Stomach (tissue), 9 donors: ENCODE results near the gene HDAC3. TPM values are rescaled to one million over a fixed set of nuclear protein-coding genes. Genes with fewer than 3 reads are reported as not detected.

ENCODE experiments used
- DNase-seq, 2 donors: peaks; one replicate each; pipeline versions ENCODE4 v3.0.0 to v3.0.0-alpha.2; 2013 to 2019
- H3K27ac ChIP-seq, 5 donors: fragments of 200-600 bp in 4 of 5; sonication (generic) in 4 of 5; one replicate each; pipeline ENCODE4 v1.5.1; 2013 to 2019; ENCODE audit warnings: mild to moderate bottlenecking in 1 of 5, moderate library complexity in 1 of 5
- H3K27me3 ChIP-seq, 3 donors: fragments of 200-600 bp; sonication (generic); one replicate each; pipeline ENCODE4 v1.5.1; 2017 to 2019; ENCODE audit warnings: mixed run types in 1 of 3
- H3K36me3 ChIP-seq, 4 donors: fragments of 200-600 bp; sonication (generic); 1 replicate in 3 of 4; 2 replicates in 1 of 4; pipeline ENCODE4 v1.5.1; 2016 to 2019
- H3K4me1 ChIP-seq, 4 donors: fragments of 200-600 bp; sonication (generic); one replicate each; pipeline ENCODE4 v1.5.1; 2016 to 2019
- H3K4me3 ChIP-seq, 4 donors: fragments of 200-600 bp; sonication (generic) in 3 of 4; one replicate each; pipeline ENCODE4 v1.5.1; 2016 to 2019; ENCODE audit warnings: mild to moderate bottlenecking in 1 of 4
- H3K9me3 ChIP-seq, 4 donors: fragments of 200-600 bp; sonication (generic); one replicate each; pipeline ENCODE4 v1.5.1; 2016 to 2019
- EP300 ChIP-seq: sonication (generic); formaldehyde crosslinking; IDR thresholded peaks from one replicate; pipeline ENCODE4 v1.6.1; 2017; ENCODE audit warnings: antibody characterized with exemption
- POLR2A ChIP-seq, 4 donors: fragments of 450-650 bp; IDR thresholded peaks; one replicate each; pipeline ENCODE4 v1.6.1; 2016; ENCODE audit warnings: antibody characterized with exemption in 4 of 4, control low read depth in 2 of 4, mild to moderate bottlenecking in 1 of 4, moderate library complexity in 1 of 4
- POLR2AphosphoS5 ChIP-seq, 3 donors: sonication (generic); formaldehyde crosslinking; IDR thresholded peaks; one replicate each; pipeline ENCODE4 v1.6.1; 2016; ENCODE audit warnings: antibody characterized with exemption in 3 of 3
- WGBS, 5 donors: extraction: QIAGEN DNeasy Blood & Tissue Kit in 3 of 5; methylation state at CpG; one replicate each; pipeline versions ENCODE4 v1.1.5 to v1.1.7; 2013 to 2018; 5-methylcytosine and 5-hydroxymethylcytosine counted together
- intact Hi-C: fragments of 100-400 bp; cut with DNase I; formaldehyde crosslinking; loops from one replicate; pipeline ENCODE4 v1.15.1; 2023; ENCODE audit warnings: low total_unique reads
- polyA plus RNA-seq, 3 donors: library from polyadenylated mRNA; stranded (reverse); fragments of 200-250 nt; gene quantifications; one replicate each; pipeline ENCODE4 v1.2.3, GENCODE V29; 2013
- total RNA-seq, 5 donors: library from RNA; depleted of rRNA; stranded (reverse); fragments of >200 nt; gene quantifications; one replicate each; pipeline versions ENCODE4 v1.1.0 to v1.2.3, GENCODE V29; 2014 to 2016
- TF ChIP-seq, protein P1 (sequence below), 7 experiments: fragments of 450-650 bp in 4 of 7; fragments of 200-600 bp in 3 of 7; sonication (generic) in 3 of 7; IDR thresholded peaks; one replicate each; pipeline ENCODE4 v1.5.1; 2016 to 2019; ENCODE audit warnings: antibody characterized with exemption in 7 of 7, control low read depth in 2 of 7, mild to moderate bottlenecking in 1 of 7
- donor health status: healthy with polysubstance abuse.
- donor health status: Bipolar disorder and iron deficiency.
- donor health status: healthy.

Gene HDAC3
- total and polyA plus RNA-seq, 8 donors: 34.7 to 64.3 (median 45.4) TPM

DNA sequence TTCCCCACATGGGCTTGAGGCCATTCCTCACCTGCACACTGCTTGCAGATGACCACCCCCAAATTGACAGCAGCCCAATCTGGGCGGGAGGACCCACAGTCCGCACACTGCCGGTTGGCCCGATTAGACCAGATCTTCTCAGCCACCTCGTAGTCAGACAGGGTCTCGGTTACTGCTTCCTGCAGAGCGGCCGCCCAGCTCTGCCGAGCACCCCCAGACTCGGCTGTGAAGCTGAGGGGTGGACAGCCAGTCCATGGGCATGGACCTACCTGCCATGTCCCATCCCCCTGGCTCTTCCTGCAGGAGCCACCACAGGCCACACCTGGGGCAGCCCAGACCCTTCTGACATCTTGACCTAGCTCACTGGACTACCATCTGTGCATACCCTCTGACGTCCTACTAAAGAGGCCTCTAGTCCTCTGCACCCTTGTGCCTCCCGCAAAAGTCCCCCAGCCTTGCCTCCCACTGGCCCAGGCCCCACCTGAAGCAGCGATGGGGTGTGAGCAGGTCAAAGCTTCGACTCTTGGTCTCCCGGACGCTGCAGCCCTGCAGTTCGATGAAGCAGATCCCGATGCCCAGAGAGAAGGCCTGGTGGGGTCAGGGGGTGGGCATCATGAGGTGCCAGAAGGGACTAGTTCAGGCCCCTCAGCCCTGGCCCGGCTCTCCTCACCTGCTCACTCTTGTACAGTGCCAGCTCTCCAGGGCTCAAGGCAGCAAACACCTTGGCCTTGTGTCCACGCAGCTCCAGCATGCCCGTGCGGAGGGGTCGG is 35.6 kb upstream of the HDAC3 start:
- Histone ChIP-seq H3K27ac (no peak overlapping the region), H3K4me1 (no peaks in the 10 kb centered on the region), H3K27me3 (no peaks in the 10 kb centered on the region), H3K9me3 (no peaks in the 10 kb centered on the region), H3K4me3 (no peak overlapping the region), H3K36me3 (peaks cover 0 to 31% (median 28%) of the 10 kb centered on the region in 4 donors)
- TF ChIP-seq EP300 (no peak), POLR2A (IDR thresholded peaks at IDR 0.05) (no peak)
- TF ChIP-seq, protein P1, sequence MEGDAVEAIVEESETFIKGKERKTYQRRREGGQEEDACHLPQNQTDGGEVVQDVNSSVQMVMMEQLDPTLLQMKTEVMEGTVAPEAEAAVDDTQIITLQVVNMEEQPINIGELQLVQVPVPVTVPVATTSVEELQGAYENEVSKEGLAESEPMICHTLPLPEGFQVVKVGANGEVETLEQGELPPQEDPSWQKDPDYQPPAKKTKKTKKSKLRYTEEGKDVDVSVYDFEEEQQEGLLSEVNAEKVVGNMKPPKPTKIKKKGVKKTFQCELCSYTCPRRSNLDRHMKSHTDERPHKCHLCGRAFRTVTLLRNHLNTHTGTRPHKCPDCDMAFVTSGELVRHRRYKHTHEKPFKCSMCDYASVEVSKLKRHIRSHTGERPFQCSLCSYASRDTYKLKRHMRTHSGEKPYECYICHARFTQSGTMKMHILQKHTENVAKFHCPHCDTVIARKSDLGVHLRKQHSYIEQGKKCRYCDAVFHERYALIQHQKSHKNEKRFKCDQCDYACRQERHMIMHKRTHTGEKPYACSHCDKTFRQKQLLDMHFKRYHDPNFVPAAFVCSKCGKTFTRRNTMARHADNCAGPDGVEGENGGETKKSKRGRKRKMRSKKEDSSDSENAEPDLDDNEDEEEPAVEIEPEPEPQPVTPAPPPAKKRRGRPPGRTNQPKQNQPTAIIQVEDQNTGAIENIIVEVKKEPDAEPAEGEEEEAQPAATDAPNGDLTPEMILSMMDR (IDR thresholded peaks at IDR 0.05): no peak
- intact Hi-C loops: no loop called here
- 92 to 95% (median 93%) methylated on average over 15 to 23 of the region's 23 CpGs for WGBS, 5 donors
- no peak for DNase-seq

DNA sequence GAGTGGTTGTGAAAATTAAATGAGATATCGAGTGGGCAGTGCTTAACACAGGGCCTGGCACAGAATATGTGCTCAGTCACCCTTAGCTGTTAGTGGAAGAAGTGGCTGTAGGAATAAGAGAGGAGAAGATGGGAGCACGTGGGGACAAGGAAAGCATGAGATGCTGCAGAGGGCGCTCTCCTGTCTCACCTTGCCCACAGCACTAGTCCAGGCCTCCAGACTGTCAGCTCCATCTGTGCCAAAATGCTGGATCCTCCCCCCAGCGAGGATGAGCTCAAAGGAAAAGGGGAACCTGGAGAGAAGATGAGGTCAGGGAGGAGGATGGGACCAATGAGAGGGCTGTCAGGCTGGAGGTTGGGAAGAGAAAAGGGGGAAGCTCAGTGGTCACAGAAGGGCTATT is 32.9 kb upstream of the HDAC3 start:
- intact Hi-C loops: no loop called here
- peaks cover 0 to 8% (median 7%) of the 10 kb centered on the region in 4 donors for H3K4me1 ChIP-seq
- DNase-seq: no peak
- H3K27ac ChIP-seq: no peak overlapping the region
- no peak overlapping the region for H3K4me3 ChIP-seq
- H3K36me3 ChIP-seq: peaks cover 0 to 31% (median 28%) of the 10 kb centered on the region in 4 donors
- H3K27me3 ChIP-seq: no peaks in the 10 kb centered on the region
- TF ChIP-seq POLR2A (IDR thresholded peaks at IDR 0.05) (no peak), POLR2AphosphoS5 (IDR thresholded peaks at IDR 0.05) (no peak), EP300 (no peak)
- TF ChIP-seq, protein P1 (IDR thresholded peaks at IDR 0.05): no peak
- H3K9me3 ChIP-seq: no peaks in the 10 kb centered on the region
- 77 to 87% (median 81%) methylated on average over 4 of the region's 4 CpGs for WGBS, 5 donors

DNA sequence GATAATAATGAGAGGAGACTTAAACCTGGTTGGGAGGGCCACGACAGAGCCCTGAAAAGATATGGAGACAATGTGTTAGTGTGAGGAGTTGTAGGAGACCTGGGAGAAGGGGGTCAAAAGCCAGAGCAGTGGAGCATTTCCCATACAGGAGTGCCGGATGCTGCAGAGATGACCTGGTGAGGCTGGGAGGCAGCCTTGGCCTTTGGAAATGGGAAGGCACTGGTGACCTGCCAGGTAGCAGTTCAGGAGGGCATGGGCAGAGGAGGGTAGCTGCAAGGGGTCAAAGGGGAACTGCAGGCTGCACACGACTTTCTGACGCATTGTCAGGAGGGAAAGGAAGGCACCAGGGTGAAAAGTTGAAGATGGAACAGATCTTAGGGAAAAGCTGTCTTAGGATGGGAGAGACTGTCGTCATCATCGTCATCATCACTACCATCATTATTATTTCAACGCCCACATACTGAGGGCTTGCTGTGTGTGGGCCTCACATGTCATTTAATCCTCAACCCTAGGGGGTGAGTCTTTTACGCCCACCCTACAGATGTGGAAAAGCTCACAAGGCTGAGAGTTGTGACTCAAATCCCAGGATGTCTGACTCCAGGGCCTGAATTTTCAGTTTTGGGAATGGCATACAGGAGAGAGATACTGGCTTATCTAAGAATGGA is 32.1 kb upstream of the HDAC3 start:
- H3K4me3 ChIP-seq: no peak overlapping the region
- H3K27me3 ChIP-seq: no peaks in the 10 kb centered on the region
- peaks cover 0 to 36% (median 34%) of the 10 kb centered on the region in 4 donors for H3K36me3 ChIP-seq
- H3K4me1 ChIP-seq: peaks cover 0 to 8% (median 7%) of the 10 kb centered on the region in 4 donors
- TF ChIP-seq POLR2A (IDR thresholded peaks at IDR 0.05): no peak
- TF ChIP-seq POLR2AphosphoS5 (IDR thresholded peaks at IDR 0.05): no peak
- TF ChIP-seq EP300: no peak
- TF ChIP-seq, protein P1 (IDR thresholded peaks at IDR 0.05): no peak
- no peak for DNase-seq
- intact Hi-C loops: no loop called here
- 81 to 88% (median 82%) methylated on average over 8 of the region's 8 CpGs for WGBS, 5 donors
- no peak overlapping the region for H3K27ac ChIP-seq
- no peaks in the 10 kb centered on the region for H3K9me3 ChIP-seq

DNA sequence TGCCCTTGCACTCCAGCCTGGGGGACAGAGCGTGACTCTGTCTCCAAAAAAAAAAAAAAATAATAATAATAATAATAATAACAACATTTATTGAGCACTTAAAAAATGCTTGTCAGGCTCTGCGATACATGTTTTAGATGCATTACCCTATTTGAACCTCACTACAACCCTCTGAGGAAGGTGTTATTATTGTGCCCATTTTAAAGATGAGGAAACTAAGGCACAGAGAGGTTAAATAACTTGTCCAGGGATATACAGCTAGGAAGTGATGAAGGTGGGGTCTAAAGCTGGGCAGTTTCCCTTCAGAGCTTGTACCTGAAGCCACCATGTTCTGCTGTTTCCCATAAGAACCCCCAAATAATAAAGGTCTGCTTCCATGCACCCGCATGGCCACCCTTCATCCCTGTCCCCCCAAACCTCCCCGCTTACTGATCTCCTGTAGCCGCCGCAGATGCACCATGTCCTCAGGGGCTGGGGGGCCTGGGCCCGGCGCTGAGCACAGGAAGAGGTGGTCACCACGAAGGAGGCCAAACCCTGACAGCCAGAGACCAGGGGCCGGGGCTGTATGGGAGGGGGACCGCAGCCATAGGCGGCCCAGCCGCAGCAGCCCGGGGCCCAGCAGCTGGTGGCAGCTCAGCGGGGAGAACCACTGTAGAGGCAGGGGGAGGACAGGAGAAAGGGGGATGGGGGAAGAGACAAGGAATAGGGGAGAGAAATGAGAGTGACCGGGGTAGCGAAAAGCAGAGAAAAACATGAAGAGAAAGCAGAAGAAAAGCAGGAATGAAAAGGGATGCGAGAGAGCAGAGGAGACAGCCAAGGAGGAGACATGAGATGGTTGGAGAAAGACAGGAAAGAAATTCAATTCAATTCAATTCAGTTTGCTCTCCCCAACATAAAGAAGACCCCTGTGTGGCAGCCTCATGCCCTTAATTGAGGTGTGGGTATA is 29.6 kb upstream of the HDAC3 start:
- Histone ChIP-seq H3K9me3 (no peaks in the 10 kb centered on the region), H3K4me3 (no peak overlapping the region), H3K4me1 (peaks cover 0 to 8% (median 7%) of the 10 kb centered on the region in 4 donors), H3K27me3 (no peaks in the 10 kb centered on the region), H3K27ac (no peak overlapping the region), H3K36me3 (peaks cover 4 to 41% (median 26%) of the 10 kb centered on the region in 4 donors)
- TF ChIP-seq POLR2A (IDR thresholded peaks at IDR 0.05) (no peak), EP300 (no peak), POLR2AphosphoS5 (IDR thresholded peaks at IDR 0.05) (no peak)
- TF ChIP-seq, protein P1 (IDR thresholded peaks at IDR 0.05): no peak
- 90 to 95% (median 93%) methylated on average over 16 to 18 of the region's 18 CpGs for WGBS, 5 donors
- intact Hi-C loops: no loop called here
- no peak for DNase-seq
